Measurements from ENCODE around the gene SHMT2.

SHMT2 gene

DNA sequence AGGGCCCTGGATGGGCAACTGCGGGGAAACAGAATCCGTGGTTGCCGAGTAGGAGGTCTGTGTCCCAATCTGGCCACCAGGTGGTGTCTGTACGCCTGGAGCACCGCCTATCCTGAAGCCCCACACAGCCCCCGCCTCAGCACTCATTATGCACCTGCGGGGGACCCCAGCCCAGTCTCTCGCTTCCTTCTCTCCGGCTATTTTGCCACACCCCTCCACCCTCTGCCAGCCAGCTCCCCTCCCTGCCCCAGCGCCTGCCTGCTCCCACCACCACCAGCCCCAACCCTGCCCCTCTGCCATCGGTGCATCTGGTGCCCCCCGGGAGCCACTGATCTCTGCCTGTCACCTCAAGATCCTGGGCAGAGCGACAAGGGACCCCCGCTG, 15.1 kb upstream of the SHMT2 start:
- Histone ChIP-seq H3K9ac (ENCODE audit: low read length in 2 of 2) (no peak overlapping the region), H3K36me3 (ENCODE audit: control insufficient read depth in 2 of 2, insufficient read depth in 2 of 2, low read length in 2 of 2) (peaks cover 5 to 14% of the 10 kb centered on the region in 2 donors), H3K4me1 (ENCODE audit: control insufficient read depth, insufficient read depth, low read length) (peaks cover 36% of the 10 kb centered on the region), H3K4me3 (ENCODE audit: low read length in 2 of 2) (no peak overlapping the region), H3K9me3 (ENCODE audit: control insufficient read depth in 2 of 2, low read length in 2 of 2) (no peaks in the 10 kb centered on the region), H3K27me3 (ENCODE audit: control insufficient read depth in 1 of 2, insufficient read depth in 2 of 2, low read length in 2 of 2) (peaks cover 41 to 51% of the 10 kb centered on the region in 2 donors), H3K27ac (ENCODE audit: low read length) (no peak overlapping the region)

DNA sequence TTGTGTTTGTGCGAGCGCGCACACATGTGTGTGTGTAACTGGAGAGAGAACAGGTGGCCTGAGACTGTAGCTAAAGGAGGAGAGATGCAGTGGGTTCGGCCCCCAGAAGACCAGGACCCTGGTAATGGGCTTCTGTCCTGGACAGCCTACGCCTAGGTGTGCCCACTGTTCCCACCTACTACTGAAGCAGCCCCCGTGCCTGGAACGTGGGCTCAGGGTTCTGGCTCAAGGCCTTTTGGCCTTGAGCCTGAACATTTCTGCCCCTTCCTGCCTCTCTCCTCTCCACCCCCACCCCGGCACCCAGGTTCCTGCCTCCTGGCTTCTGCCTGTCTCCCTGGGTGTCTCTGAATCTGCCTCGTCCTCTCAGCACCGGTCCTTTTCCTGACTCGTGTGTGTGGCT, 14.4 kb upstream of the SHMT2 start:
- Histone ChIP-seq H3K36me3 (ENCODE audit: control insufficient read depth in 2 of 2, insufficient read depth in 2 of 2, low read length in 2 of 2) (peaks cover 2 to 9% of the 10 kb centered on the region in 2 donors), H3K27ac (ENCODE audit: low read length) (no peak overlapping the region), H3K9me3 (ENCODE audit: control insufficient read depth in 2 of 2, low read length in 2 of 2) (no peaks in the 10 kb centered on the region), H3K27me3 (ENCODE audit: control insufficient read depth in 1 of 2, insufficient read depth in 2 of 2, low read length in 2 of 2) (peaks cover 47 to 57% of the 10 kb centered on the region in 2 donors), H3K9ac (ENCODE audit: low read length in 2 of 2) (no peak overlapping the region), H3K4me3 (ENCODE audit: low read length in 2 of 2) (no peak overlapping the region), H3K4me1 (ENCODE audit: control insufficient read depth, insufficient read depth, low read length) (peaks cover 36% of the 10 kb centered on the region)

DNA sequence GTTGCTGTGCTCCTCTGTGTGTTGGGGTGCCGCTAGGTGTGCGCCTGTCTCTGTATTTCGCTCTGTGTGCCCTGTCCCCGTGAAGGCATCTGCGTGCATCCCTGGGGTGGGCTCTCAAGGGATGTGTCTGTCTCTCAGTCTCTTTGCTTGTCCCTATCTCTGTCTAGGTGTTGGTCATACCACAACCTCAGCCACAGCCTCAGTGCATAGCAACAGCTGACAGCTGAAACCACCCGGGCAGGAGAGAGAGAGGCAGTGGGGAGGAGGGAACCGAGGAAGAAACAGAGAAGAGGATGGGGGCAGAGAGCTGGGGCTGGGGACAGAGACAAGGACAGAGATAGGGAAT, 13.9 kb upstream of the SHMT2 start:
- H3K27ac ChIP-seq (ENCODE audit: low read length) = no peak overlapping the region
- H3K4me3 ChIP-seq (ENCODE audit: low read length in 2 of 2) = no peak overlapping the region
- peaks cover 49 to 62% of the 10 kb centered on the region in 2 donors for H3K27me3 ChIP-seq (ENCODE audit: control insufficient read depth in 1 of 2, insufficient read depth in 2 of 2, low read length in 2 of 2)
- no peaks in the 10 kb centered on the region for H3K9me3 ChIP-seq (ENCODE audit: control insufficient read depth in 2 of 2, low read length in 2 of 2)
- peaks cover 0 to 9% of the 10 kb centered on the region in 2 donors for H3K36me3 ChIP-seq (ENCODE audit: control insufficient read depth in 2 of 2, insufficient read depth in 2 of 2, low read length in 2 of 2)
- peaks cover 36% of the 10 kb centered on the region for H3K4me1 ChIP-seq (ENCODE audit: control insufficient read depth, insufficient read depth, low read length)
- H3K9ac ChIP-seq (ENCODE audit: low read length in 2 of 2) = no peak overlapping the region

DNA sequence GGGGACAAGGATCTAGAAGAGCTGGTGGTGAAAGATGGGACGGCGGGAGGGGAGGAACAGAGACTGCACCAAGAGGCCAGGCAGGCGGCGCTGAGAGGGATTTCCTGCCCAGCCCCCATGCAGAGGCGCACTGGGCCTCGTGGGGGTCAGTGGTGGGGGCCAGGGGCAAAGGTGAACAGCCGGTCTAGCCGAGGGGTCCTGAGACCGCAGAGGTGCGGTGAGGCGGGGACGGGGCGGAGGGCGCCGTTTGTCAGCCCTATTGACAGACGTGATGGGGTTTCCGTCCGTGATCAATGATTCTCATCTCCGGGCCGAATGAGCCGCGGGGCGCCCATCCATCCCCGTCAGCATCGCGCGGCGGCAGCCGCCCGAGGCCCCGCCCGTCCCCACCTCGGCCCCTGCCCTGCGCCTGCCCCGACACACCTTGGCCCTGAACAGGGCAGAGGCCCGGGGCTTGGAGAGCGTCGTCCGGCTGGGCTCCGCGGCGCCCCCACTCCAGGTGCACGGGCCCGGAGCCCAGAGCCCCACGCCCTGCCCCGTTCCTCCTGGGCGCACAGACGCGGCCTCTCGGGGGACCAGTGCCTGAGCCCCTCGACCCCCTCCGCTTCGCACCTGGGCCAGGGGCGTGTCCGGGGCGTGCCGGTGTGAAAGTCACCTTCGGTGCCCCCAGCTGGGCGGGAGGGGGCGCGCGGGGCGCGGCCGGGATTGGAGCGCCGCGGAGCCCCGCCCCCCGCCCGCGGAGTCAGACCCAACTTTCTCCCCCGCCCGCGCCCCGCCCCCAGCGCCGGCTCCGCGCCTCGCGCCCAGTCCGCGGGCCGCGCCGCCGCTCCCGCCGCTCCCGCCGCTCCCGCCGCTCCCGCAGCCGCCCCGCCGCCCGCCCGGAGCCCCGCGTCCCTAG, 13.2 kb upstream of the SHMT2 start, which contains the start of gene NXPH4:
Gene NXPH4, plus strand, starts transcription at position 781 of the 898 bp plus-strand sequence. CDS start 176 bp downstream, outside the sequence.
- H3K9ac ChIP-seq (ENCODE audit: low read length in 2 of 2) = no peak within 1 kb of the TSS
- H3K4me1 ChIP-seq (ENCODE audit: control insufficient read depth, insufficient read depth, low read length) = peaks cover 36% of the 10 kb centered on the region
- peaks cover 0 to 6% of the 10 kb centered on the region in 2 donors for H3K36me3 ChIP-seq (ENCODE audit: control insufficient read depth in 2 of 2, insufficient read depth in 2 of 2, low read length in 2 of 2)
- H3K4me3 ChIP-seq (ENCODE audit: low read length in 2 of 2) = peak within 1 kb of the TSS; percentile 53 to 66
- peaks cover 55 to 68% of the 10 kb centered on the region in 2 donors for H3K27me3 ChIP-seq (ENCODE audit: control insufficient read depth in 1 of 2, insufficient read depth in 2 of 2, low read length in 2 of 2)
- H3K9me3 ChIP-seq (ENCODE audit: control insufficient read depth in 2 of 2, low read length in 2 of 2) = no peaks in the 10 kb centered on the region
- no peak within 1 kb of the TSS for H3K27ac ChIP-seq (ENCODE audit: low read length)

DNA sequence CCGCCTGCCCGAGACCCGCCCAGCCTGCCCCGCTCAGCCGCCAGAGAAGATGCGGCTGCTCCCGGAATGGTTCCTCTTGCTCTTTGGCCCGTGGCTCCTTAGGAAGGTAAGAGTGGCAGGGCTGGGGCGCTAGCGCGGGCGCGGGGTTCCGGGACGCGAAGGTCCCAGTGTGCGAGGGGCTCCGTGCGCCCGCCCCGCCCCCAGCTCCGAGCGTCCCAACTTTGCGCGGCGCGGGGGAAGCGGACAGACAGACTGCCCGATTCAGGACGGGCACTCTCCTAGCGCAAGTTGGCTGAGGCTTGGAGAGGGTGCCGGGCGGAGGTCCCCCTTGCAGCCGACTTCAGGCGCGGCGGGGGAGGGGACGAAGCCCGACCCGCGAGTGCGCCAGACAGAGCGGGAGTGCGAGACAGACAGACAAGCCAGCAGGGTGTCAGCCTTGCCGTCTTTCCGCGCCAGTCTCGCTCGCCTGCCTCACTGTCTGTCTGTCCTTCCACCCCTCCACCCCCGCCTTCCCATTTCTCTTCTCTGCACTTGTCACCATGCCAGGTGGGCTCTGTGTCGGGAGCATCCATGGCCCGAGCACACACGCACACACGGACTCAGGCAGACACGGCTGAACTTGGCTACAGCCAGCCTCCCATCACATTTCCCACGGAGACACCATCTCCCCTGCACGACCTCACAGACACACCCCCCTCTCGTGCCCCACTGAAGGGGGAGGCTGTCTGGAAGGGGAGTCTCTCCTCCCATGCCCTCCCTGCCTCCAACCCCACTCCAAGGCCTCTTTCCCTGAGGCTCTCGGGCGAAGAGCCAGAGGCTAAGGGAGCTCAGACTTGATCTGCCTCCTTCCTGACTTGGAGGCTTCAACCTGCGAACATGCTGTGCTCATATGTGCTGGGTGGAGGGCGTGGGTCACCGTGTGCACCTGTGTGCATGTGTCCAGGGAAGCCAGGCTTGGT, 12.3 kb upstream of the SHMT2 start:
- Histone ChIP-seq H3K9me3 (ENCODE audit: control insufficient read depth in 2 of 2, low read length in 2 of 2) (no peaks in the 10 kb centered on the region), H3K27me3 (ENCODE audit: control insufficient read depth in 1 of 2, insufficient read depth in 2 of 2, low read length in 2 of 2) (peaks cover 64 to 78% of the 10 kb centered on the region in 2 donors), H3K4me3 (ENCODE audit: low read length in 2 of 2) (peak overlapping the region; percentile 53 to 66), H3K36me3 (ENCODE audit: control insufficient read depth in 2 of 2, insufficient read depth in 2 of 2, low read length in 2 of 2) (peaks cover 0 to 2% of the 10 kb centered on the region in 2 donors), H3K27ac (ENCODE audit: low read length) (no peak overlapping the region), H3K9ac (ENCODE audit: low read length in 2 of 2) (no peak overlapping the region), H3K4me1 (ENCODE audit: control insufficient read depth, insufficient read depth, low read length) (peaks cover 36% of the 10 kb centered on the region)

DNA sequence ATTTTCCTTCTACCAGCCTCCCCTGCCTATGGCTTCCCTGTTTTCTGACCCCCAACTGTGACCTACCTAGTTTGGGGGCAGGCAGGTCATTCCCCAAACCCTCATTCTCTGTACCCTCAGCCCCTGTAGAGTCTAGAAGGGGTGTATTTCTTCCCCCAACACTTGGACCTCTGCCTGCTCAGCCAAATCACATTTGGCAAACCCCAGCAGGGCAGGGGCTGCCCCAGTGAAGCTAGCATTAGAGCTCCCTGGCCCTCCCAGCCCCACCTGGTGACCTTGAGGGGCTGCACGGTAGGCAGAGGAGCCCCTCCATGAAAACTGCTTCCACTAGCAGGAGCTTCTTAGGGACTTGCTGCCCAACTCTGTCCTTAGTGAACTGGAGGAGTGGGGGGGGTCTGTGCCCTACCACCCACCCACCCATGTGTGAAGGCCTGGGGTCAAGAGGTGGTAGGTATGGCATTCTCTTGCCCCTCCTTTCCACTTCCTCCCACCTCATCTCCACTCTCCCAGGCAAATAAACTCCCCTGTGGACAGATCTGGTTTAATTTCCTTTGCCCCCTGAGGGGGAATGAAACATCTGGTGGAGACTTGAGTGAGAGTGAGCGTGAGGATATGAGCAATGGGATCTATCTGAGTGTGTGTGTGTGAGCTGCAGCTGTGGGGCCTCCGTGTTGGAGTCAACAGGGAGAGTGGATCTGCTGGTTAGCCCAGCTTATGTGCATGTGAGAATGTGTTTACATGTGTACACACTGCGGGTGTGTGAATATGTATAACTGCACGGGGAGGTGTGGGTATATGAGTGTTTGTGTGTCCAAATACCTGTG, 11.3 kb upstream of the SHMT2 start:
- Histone ChIP-seq H3K36me3 (ENCODE audit: control insufficient read depth in 2 of 2, insufficient read depth in 2 of 2, low read length in 2 of 2) (no peaks in the 10 kb centered on the region), H3K9me3 (ENCODE audit: control insufficient read depth in 2 of 2, low read length in 2 of 2) (no peaks in the 10 kb centered on the region), H3K4me3 (ENCODE audit: low read length in 2 of 2) (no peak overlapping the region), H3K27ac (ENCODE audit: low read length) (no peak overlapping the region), H3K9ac (ENCODE audit: low read length in 2 of 2) (no peak overlapping the region), H3K4me1 (ENCODE audit: control insufficient read depth, insufficient read depth, low read length) (peaks cover 36% of the 10 kb centered on the region), H3K27me3 (ENCODE audit: control insufficient read depth in 1 of 2, insufficient read depth in 2 of 2, low read length in 2 of 2) (peaks cover 73 to 88% of the 10 kb centered on the region in 2 donors)

DNA sequence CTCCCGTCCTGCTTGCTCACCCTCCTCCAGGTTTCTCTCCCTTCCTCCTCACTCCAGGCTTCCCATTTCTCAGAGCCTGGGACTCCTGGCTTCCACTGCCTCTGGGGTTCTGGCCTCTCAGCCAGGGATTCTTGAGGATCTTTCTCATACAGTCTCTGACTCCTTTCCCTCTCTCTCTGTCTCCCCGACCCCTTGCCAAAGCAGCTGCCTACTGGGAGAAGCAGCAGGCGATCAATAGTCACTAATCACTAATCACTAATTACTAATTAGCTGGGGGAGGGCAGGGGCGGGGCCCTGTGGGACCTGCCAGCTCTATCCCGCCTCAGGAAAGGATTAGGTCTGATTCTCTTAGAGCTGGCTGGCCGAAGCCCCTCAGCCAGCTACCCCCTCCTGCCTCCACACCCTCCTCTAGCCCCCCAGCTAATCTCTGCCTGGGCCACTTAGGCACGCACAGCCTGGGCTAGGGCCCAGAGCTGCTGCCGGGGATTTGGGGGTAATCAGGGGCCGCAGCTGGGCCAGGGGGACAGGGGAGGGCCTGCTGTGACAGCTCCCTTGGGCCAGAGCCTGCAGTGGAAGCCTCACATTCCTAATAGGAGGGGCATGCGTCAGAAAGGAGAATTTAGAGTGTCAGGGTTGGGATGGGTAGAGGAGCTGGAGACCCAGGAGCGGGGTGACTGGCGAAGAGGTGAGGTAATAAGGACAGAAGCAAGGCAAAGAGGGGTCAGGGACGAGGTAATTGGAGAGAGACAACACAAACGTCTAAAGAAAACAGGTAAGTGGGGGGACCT, 10.1 kb upstream of the SHMT2 start:
- no peaks in the 10 kb centered on the region for H3K9me3 ChIP-seq (ENCODE audit: control insufficient read depth in 2 of 2, low read length in 2 of 2)
- H3K9ac ChIP-seq (ENCODE audit: low read length in 2 of 2) = no peak overlapping the region
- H3K27ac ChIP-seq (ENCODE audit: low read length) = no peak overlapping the region
- H3K4me3 ChIP-seq (ENCODE audit: low read length in 2 of 2) = no peak overlapping the region
- H3K36me3 ChIP-seq (ENCODE audit: control insufficient read depth in 2 of 2, insufficient read depth in 2 of 2, low read length in 2 of 2) = no peaks in the 10 kb centered on the region
- peaks cover 80 to 97% of the 10 kb centered on the region in 2 donors for H3K27me3 ChIP-seq (ENCODE audit: control insufficient read depth in 1 of 2, insufficient read depth in 2 of 2, low read length in 2 of 2)
- H3K4me1 ChIP-seq (ENCODE audit: control insufficient read depth, insufficient read depth, low read length) = peaks cover 27% of the 10 kb centered on the region

DNA sequence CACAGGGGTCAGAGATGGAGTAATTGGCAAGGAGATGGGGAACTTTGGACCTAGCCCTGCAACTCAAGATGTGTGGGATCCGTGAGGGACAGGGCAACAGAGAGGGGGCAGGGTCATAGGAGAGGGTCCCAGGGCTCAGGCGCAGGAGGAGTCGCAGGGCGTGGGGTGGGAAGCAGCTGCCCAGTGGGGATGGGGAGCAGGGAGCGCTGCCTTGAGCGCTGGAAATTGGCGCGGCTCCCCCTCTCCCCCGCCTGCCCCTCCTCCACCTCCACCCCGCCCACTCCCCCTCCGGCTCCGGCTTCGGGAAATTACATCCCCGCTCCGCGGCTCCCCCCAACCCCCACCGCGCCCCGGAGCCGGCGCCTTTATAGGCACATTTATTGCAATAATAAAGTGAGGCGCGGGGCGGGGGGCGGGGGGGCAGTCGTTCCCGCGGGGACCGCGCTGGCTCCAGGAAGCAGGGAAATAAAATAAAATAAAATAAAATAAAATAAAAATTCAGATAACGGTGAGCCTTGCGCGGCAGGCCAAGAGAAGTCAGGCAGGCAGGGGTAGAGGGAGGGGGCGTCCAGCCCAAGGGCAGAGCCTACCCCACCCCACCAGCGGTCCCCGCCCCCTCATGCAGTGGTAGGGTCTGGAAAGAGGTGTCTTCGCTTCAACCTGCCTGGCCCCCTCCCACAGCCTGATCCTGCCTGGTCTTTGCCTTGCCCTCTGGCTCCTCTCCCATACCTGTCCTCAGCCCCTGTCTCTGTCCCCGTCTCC, 9.3 kb upstream of the SHMT2 start:
- no peak overlapping the region for H3K4me3 ChIP-seq (ENCODE audit: low read length in 2 of 2)
- no peak overlapping the region for H3K27ac ChIP-seq (ENCODE audit: low read length)
- no peaks in the 10 kb centered on the region for H3K9me3 ChIP-seq (ENCODE audit: control insufficient read depth in 2 of 2, low read length in 2 of 2)
- no peak overlapping the region for H3K9ac ChIP-seq (ENCODE audit: low read length in 2 of 2)
- no peaks in the 10 kb centered on the region for H3K36me3 ChIP-seq (ENCODE audit: control insufficient read depth in 2 of 2, insufficient read depth in 2 of 2, low read length in 2 of 2)
- peaks cover 26% of the 10 kb centered on the region for H3K4me1 ChIP-seq (ENCODE audit: control insufficient read depth, insufficient read depth, low read length)
- peaks cover 80 to 97% of the 10 kb centered on the region in 2 donors for H3K27me3 ChIP-seq (ENCODE audit: control insufficient read depth in 1 of 2, insufficient read depth in 2 of 2, low read length in 2 of 2)

DNA sequence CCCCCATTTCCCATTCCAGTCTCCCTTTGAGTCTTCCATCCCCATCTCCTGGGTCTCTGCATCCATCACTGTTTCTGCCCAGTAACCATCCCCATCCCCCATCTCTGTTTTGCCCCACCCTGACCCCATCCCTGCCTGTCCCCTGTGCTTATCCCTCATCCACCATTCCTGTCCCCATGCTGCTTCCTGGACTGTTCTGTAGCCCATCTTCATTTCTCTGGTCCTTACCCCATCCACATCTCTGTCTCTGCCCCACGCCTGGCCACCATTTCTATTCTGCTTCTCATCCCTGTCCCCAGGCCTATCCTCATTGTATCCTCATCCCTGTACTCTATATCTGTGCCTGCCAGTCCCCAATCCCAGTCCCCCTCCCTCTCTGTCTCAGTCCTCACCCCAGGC, 8.7 kb upstream of the SHMT2 start:
- Histone ChIP-seq H3K4me1 (ENCODE audit: control insufficient read depth, insufficient read depth, low read length) (peaks cover 22% of the 10 kb centered on the region), H3K27ac (ENCODE audit: low read length) (no peak overlapping the region), H3K4me3 (ENCODE audit: low read length in 2 of 2) (no peak overlapping the region), H3K9ac (ENCODE audit: low read length in 2 of 2) (no peak overlapping the region), H3K9me3 (ENCODE audit: control insufficient read depth in 2 of 2, low read length in 2 of 2) (no peaks in the 10 kb centered on the region), H3K27me3 (ENCODE audit: control insufficient read depth in 1 of 2, insufficient read depth in 2 of 2, low read length in 2 of 2) (peaks cover 78 to 97% of the 10 kb centered on the region in 2 donors), H3K36me3 (ENCODE audit: control insufficient read depth in 2 of 2, insufficient read depth in 2 of 2, low read length in 2 of 2) (no peaks in the 10 kb centered on the region)
